ENCODE results near the gene IRX2. TPM values are rescaled to one million over a fixed set of nuclear protein-coding genes. Genes with fewer than 3 reads are reported as not detected.

IRX2 gene
- total and polyA plus RNA-seq, 2 of the 8 experiments (the other 6 are each of a cell fraction or from before 2014, with no cell fraction given) = 23.4 to 40.4 TPM

GRCh38 chr5:2711446-2712425 lies 39.7 kb downstream of the IRX2 start (continued):
- no peak for TF ChIP-seq CHD7 (IDR thresholded peaks at IDR 0.05; ENCODE audit: insufficient replicate concordance, low read length)
- TF ChIP-seq SUZ12 (IDR thresholded peaks at IDR 0.05; ENCODE audit: low read length) = no peak
- no peak for TF ChIP-seq POU5F1 (IDR thresholded peaks at IDR 0.05; ENCODE audit: low read depth, low read length)
- TF ChIP-seq NANOG (IDR thresholded peaks at IDR 0.05; ENCODE audit: insufficient read depth, low read depth, low read length, poor library complexity, severe bottlenecking) = no peak
- TF ChIP-seq EP300 (IDR thresholded peaks at IDR 0.05; ENCODE audit: borderline replicate concordance in 1 of 2, low read depth in 2 of 2, low read length in 2 of 2) = no peak
- TF ChIP-seq SIRT6 (IDR thresholded peaks at IDR 0.05; ENCODE audit: low read length) = no peak
